Lower leg skin (tissue), 4 donors: ENCODE measurements around the gene FAM114A2. TPM values are rescaled to one million over a fixed set of nuclear protein-coding genes. Genes with fewer than 3 reads are reported as not detected.

ENCODE experiments used
- DNase-seq, 2 donors: peaks; one replicate each; pipeline ENCODE4 v3.0.0-alpha.2; 2019; ENCODE audit warnings: low spot score in 2 of 2
- H3K4me3 ChIP-seq: fragments of 200-600 bp; sonication (generic); 2 replicates; pipeline ENCODE4 v1.5.1; 2017; ENCODE audit warnings: mild to moderate bottlenecking, low read depth; ENCODE audit not compliant: poor library complexity, severe bottlenecking
- CTCF ChIP-seq, 3 donors: fragments of 450-650 bp; IDR thresholded peaks; one replicate each; pipeline ENCODE4 v1.5.1; 2016; ENCODE audit warnings: antibody characterized with exemption in 3 of 3, mild to moderate bottlenecking in 3 of 3, moderate library complexity in 2 of 3
- POLR2A ChIP-seq, 2 donors: fragments of 450-650 bp; IDR thresholded peaks; one replicate each; pipeline ENCODE4 v1.6.1; 2016 to 2017; ENCODE audit warnings: antibody characterized with exemption in 2 of 2, mild to moderate bottlenecking in 1 of 2, moderate library complexity in 1 of 2
- WGBS, 2 donors: methylation state at CpG; one replicate each; pipeline ENCODE4 v1.1.5; 2018; 5-methylcytosine and 5-hydroxymethylcytosine counted together
- intact Hi-C: fragments of 100-400 bp; cut with DNase I; formaldehyde crosslinking; loops from one replicate; pipeline ENCODE4 v1.15.0; 2023; ENCODE audit warnings: low total_unique reads
- total RNA-seq, 4 donors: library from RNA; depleted of rRNA; stranded (reverse); fragments of >200 nt; gene quantifications; one replicate each; pipeline ENCODE4 v1.1.0, GENCODE V29; 2016

FAM114A2 gene
- total RNA-seq, 4 donors from 2014 or later: 7.6 to 25.1 (median 15.6) TPM

DNA sequence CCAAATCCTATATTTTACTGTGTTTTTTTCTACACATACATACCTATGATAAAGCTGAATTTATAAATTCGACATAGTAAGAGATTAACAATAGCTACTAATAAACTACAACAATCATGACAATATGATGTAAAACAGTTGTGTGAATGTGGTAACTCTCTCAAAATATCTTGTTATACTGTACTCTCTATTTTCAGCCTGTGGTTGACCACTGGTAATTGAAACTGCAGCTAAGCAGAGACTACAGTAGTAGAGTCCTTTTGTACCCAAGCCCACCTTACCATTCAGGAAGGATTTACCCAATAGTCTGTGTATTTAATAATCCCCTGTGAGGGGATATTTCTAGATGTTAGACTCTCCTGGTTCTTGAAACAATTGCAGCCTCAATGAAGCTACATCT, 86.7 kb downstream of the FAM114A2 start:
- no peak overlapping the region for H3K4me3 ChIP-seq
- intact Hi-C loops: no loop called here
- no peak for TF ChIP-seq POLR2A (IDR thresholded peaks at IDR 0.05)
- no peak for TF ChIP-seq CTCF (IDR thresholded peaks at IDR 0.05)
- WGBS, 2 donors: 92 to 95% methylated on average over 1 of the region's 1 CpG
- DNase-seq: no peak

GRCh38 chr5:153941265-153941664, 97.4 kb downstream of the FAM114A2 start:
- intact Hi-C loops: no loop called here
- no peak for DNase-seq
- no peak overlapping the region for H3K4me3 ChIP-seq
- TF ChIP-seq CTCF (IDR thresholded peaks at IDR 0.05): no peak
- TF ChIP-seq POLR2A (IDR thresholded peaks at IDR 0.05): no peak
- WGBS, 2 donors: 92 to 98% methylated on average over 3 of the region's 3 CpGs

Other genes with a start within 250 kb of the FAM114A2 start
- gene MFAP3, start 57 bp upstream of the FAM114A2 start, total RNA-seq: 10 to 100 TPM; 20.2 to 43.3 (median 27.3) TPM
- 10 to 100 TPM in 2 of 4 donors, 1 to 10 TPM in 2; 5.7 to 25.2 (median 9.7) TPM for gene GALNT10, start 151.8 kb upstream of the FAM114A2 start, total RNA-seq